Left renal cortex interstitium (tissue), 4 donors: ENCODE results near the gene APPBP2. TPM values are rescaled to one million over a fixed set of nuclear protein-coding genes. Genes with fewer than 3 reads are reported as not detected.
"Not testable (repeated sequence)": the region's sequence is repeated elsewhere in the genome, so short reads cannot be mapped to it uniquely, and the experiment has no call there.

Source experiments
- DNase-seq, 4 donors: peaks; one replicate each; pipeline ENCODE4 v3.0.0-alpha.2; 2013; ENCODE audit warnings: low read depth in 4 of 4, low spot score in 2 of 4, missing footprints in 1 of 4
- polyA plus RNA-seq, 4 donors: library from polyadenylated mRNA; unstranded; fragments of 120-200 nt; gene quantifications; one replicate each; pipeline ENCODE4 v1.2.1, GENCODE V29; 2013; ENCODE audit not compliant: insufficient read length in 4 of 4

Gene APPBP2
- polyA plus RNA-seq, 4 donors: 49.2 to 59.5 (median 54.1) TPM

GRCh38 chr17:60534613-60535157 lies 8.6 kb upstream of the APPBP2 start:
- DNase-seq: no peak

DNA sequence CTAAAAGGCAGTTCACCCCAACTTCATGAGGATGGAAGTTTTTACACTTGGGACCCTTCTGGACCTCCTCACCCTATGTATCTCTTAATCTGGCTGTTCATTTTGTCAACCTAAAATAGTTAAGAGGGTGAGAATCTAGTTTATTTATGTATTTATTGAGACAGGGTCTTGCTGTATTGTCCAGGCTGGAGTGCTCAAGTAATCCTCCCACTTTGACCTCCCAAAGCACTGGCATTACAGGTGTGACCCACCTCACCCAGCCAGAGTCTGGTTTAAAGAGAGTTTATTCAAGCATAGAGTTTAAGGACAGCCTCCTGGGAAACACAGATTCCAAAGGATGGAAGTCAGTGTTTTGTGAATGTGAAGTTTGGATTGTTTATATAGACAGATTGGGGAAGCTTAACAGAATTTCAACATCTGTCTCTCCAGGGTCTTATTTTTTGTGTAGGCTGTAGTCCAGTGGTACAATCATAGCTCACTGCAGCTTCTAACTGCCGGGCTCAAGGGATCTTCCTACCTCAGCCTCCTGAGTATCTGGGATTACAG lies 8.0 kb upstream of the APPBP2 start:
- DNase-seq: no peak

- no peak for DNase-seq
Observed at GRCh38 chr17:60529806-60530205, 3.8 kb upstream of the APPBP2 start.

DNA sequence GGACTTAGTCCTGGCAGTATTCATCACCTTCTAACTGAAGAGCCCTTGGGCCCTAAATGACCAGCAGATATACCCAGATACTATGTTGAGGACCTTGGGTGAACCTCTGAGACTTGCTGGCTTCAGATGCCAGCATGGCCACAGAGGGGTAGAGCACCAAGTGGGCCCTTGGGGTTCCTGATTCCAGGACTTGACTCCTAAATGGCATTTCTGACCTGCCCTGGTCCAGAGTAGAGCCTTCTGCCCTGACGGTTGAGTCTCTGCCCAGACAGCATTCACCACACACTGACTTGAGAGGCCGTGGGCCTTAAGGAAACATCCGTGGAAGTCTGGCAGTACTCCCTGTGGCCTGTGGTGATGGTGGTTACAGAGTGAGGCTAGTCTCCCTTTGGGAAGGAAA lies 2.8 kb upstream of the APPBP2 start:
- no peak for DNase-seq

- DNase-seq: no peak
Observed at GRCh38 chr17:60527701-60528100, 1.7 kb upstream of the APPBP2 start.

DNA sequence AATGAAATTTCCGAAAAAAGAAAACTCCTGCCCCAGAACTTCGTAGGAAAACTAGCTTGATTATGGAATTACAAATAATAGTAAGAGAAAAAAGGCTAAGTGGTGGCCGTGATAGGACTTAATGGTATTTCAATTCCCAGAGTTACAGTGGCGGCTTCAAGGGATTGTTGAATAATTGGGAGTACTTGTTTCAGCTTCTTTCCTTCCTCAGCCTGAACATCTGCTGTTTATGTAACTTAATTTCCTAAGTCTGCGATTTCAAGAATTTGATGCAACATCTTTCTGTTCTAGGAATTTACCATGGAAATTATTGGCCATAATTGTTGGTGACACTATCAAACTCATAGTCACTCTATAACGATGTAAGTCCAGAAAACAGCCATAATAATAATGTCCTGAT lies 684 bp upstream of the APPBP2 start:
- DNase-seq: peak in 2 of 4 donors; percentile 13 to 26

DNA sequence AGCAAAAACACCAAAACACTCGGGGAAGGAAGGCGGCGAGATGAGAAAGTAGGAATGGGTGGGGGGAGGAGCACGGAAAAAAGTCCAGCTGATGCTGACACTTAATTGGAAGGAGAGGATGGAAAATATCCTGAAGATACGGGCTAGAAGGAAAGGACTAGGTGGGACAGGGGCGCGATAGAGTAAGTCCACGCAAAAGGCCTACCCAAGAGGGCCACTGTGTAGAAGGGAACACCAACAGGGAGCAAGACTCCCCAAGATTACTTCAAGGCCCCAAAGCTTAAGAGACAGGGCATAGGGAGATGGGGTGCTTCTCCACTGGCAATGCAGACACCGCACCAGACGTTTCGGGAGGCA lies 736 bp downstream of the APPBP2 start:
- DNase-seq: peak in 3 of 4 donors; percentile 22 to 70 (median 33)

GRCh38 chr17:60524463-60525327 lies 1.3 kb downstream of the APPBP2 start:
- peak; percentile 37 to 69 (median 47) for DNase-seq

GRCh38 chr17:60523822-60524221 lies 2.2 kb downstream of the APPBP2 start:
- DNase-seq: no peak

DNA sequence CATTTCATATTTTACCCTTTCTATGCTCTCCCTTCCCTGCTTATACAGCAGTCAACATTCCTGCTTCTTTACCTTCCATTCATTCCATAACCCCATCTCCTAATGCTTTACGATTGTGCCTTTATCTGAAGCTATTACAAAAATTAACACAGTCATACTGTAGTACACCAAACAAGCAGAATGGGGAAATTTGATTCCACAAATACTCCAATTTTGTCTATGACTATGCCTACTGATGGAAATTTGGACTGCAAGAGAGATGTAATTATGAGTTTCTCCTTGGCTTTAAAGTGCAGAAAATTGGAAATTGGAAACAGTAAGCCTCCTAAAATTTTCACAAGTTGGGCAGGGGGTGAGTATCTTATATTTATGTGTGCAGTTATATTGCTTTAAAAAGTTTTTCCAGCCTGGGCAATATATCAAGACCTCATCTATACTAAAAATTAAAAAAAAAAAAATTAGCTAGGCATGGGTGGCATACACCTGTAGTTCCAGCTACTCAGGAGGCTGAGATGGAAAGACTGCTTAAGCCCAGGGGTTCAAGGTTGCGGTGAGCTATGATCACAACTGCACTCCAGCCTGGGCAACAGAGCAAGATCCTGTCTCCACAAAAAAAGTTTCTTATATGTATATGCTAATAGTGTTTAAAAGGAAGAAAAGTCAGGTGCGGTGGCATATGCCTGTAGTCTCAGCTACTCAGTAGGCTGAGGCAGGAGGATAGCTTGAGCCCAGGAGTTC lies 3.0 kb downstream of the APPBP2 start:
- no peak for DNase-seq

DNA sequence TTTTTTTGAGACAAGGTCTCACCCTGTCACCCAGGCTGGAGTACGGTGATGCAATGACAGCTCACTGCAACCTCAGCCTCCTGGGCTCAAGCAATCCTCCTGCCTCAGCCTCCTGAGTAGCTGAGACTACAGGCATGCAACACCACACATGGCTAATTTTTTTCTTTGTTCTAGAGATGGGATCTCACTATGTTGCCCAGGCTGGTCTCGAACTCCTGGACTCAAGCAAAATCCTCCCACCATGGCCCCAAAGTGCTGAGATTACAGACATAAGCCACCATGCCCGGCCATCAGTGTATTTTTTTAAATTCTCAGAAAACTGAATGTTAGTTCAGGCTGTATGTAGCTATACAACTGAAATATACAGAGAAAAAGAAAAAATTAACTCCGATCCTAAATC lies 6.2 kb downstream of the APPBP2 start:
- no peak for DNase-seq

DNA sequence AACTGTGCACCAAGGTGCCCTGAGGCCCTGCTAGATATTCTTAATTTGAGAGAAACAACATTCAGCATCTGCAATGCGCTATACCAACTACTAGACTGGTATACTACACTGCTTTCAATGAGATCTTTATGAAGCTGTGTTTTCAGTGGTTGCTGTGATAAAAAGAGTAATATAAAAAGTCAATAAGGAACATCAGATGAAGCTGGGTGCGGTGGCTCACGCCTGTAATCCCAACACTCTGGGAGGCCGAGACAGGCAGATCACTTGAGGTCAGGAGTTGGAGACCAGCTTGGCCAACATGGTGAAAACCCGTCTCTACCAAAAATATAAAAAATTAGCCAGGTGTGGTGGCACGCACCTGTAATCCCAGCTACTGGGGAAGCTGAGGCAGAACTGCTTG lies 10.4 kb downstream of the APPBP2 start:
- not testable (repeated sequence) for DNase-seq

- not testable (repeated sequence) for DNase-seq
Observed at GRCh38 chr17:60515199-60515598, 10.8 kb downstream of the APPBP2 start.

- no peak for DNase-seq
Observed at GRCh38 chr17:60514500-60514899, 11.5 kb downstream of the APPBP2 start.

DNA sequence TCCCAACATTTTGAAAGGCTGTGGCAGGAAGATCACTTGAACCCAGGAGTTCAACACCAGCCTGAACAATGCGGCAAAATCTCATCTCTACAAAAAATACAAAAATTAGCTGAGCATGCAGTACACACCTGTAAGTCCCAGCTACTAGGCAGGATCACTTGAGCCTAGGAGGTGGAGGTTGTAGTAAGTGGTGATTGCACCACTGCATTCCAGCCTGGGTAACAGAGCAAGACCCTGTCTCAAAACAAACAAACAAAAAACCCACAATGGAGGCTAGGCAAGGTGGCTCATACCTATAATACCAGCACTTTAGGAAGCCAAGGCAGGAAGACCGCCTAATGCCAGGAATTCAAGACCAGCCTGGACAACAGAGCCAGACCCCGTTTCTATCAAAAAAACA lies 12.0 kb downstream of the APPBP2 start:
- DNase-seq: no peak

GRCh38 chr17:60513014-60513413 lies 13.0 kb downstream of the APPBP2 start:
- no peak for DNase-seq

DNA sequence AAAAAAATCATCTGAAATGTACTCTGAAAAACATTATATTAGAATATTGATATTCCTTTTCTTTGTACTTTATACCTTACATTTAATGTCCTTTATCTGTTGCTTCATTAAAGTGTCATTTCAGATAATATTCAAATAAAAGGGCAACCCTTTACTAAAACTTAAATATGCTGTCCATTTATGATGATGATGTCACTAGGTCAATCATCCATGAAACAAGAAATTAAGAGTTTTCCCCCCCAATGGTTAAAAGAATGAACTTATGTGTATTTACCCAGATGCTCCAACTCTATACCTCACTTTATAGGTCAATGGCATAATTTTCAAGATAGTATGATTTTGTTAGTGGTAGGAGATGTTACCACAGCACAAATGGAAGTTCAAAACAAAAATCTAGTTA lies 15.3 kb downstream of the APPBP2 start:
- DNase-seq: no peak

GRCh38 chr17:60510031-60510430 lies 16.0 kb downstream of the APPBP2 start:
- no peak for DNase-seq

DNA sequence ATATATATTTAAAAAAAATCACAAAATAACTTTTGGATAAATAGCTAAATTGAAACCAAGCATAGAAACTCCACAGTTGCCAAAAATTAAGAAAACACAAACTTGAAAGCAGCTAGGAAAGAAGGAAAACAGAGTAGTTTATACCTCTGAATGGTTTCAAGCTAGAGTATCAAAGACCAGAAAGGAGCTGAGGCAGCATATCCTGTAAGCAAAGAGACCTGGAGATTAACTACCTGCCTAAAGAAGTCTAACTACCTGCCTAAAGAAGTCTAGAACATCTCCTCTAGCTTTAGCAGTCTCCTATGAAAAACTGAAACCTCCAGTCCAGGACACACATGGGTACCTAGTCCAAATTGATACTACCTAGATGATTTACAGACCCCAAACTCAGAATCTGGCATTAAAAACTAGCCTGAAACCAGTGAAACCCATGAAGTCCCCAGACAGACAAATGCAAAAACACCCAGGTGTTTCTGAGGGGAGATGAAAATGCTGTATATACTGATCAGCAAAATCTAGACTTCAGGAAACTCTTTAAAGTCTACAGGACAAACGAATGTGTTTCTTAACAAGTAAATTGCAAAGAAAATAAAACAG lies 17.6 kb downstream of the APPBP2 start:
- no peak for DNase-seq

DNA sequence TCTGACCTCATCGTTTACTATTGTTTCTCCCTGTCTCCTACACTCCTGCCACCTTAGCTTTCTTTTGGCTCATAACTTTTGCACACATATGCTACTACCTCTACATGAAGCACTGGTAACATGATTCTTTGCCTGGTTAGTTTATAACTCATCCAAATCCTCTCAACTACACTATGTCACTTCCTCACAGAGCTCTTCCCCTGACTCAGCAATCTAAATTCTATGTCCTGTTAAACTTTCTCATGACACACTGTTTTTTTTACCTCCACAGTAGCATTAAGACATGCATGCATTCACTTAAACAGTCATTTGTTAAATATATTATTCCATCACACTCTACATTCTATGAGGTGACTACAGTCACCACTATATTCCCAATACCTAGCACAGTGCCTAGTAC lies 19.7 kb downstream of the APPBP2 start:
- DNase-seq: no peak

- no peak for DNase-seq
Observed at GRCh38 chr17:60502145-60502544, 23.9 kb downstream of the APPBP2 start.
